Stimulated activated memory B cell treated with anti-CD40 and anti-IgM and Interleukin-4, amounts not matched to agents 10 μg/mL and 1 μg/mL and 100 μg/mL, for 72 hours (primary cell): ENCODE data around the gene TMIGD1.

ENCODE experiments used
- ATAC-seq: fragments of 150-1000 bp; cut with Tn5 transposase; 2 replicates; pipeline ENCODE4 v1.10.0; 2021
- H3K27ac Mint-ChIP-seq: one replicate; pipeline ENCODE4 v1.8.0; 2022; ENCODE audit warnings: mild to moderate bottlenecking, mixed read lengths
- H3K27me3 Mint-ChIP-seq: one replicate; pipeline ENCODE4 v1.8.0; 2022; ENCODE audit warnings: mixed read lengths
- H3K36me3 Mint-ChIP-seq: one replicate; pipeline ENCODE4 v1.8.0; 2022; ENCODE audit warnings: mixed read lengths
- H3K4me1 Mint-ChIP-seq: one replicate; pipeline ENCODE4 v1.8.0; 2022; ENCODE audit warnings: mixed read lengths
- H3K4me3 Mint-ChIP-seq: one replicate; pipeline ENCODE4 v1.8.0; 2022; ENCODE audit warnings: mild to moderate bottlenecking, moderate library complexity, mixed read lengths
- H3K9me3 Mint-ChIP-seq: one replicate; pipeline ENCODE4 v1.8.0; 2022; ENCODE audit warnings: mixed read lengths

Gene TMIGD1

GRCh38 chr17:30333503-30334360, at the start of gene TMIGD1:
TSS of gene TMIGD1 (minus strand) at chr17:30334057. CDS start at chr17:30332133, 1,924 bp downstream.
- no peak for ATAC-seq
- Mint-ChIP-seq H3K36me3 (no peaks in the 10 kb centered on the region), H3K4me1 (peaks cover 21% of the 10 kb centered on the region), H3K27ac (no peak within 1 kb of the TSS), H3K4me3 (no peak within 1 kb of the TSS), H3K9me3 (no peaks in the 10 kb centered on the region), H3K27me3 (peaks cover 48% of the 10 kb centered on the region)

- H3K27me3 Mint-ChIP-seq: peaks cover 73% of the 10 kb centered on the region
- H3K36me3 Mint-ChIP-seq: peaks cover 17% of the 10 kb centered on the region
- no peak overlapping the region for H3K27ac Mint-ChIP-seq
- H3K9me3 Mint-ChIP-seq: no peaks in the 10 kb centered on the region
- ATAC-seq: no peak
- H3K4me1 Mint-ChIP-seq: peaks cover 23% of the 10 kb centered on the region
- H3K4me3 Mint-ChIP-seq: no peak overlapping the region
Measured at GRCh38 chr17:30382345-30382744, 48.5 kb upstream of the TMIGD1 start.

- Mint-ChIP-seq H3K36me3 (peaks cover 12% of the 10 kb centered on the region), H3K27ac (no peak overlapping the region), H3K4me3 (no peak overlapping the region), H3K4me1 (peaks cover 23% of the 10 kb centered on the region), H3K9me3 (no peaks in the 10 kb centered on the region), H3K27me3 (peaks cover 80% of the 10 kb centered on the region)
- ATAC-seq: no peak
Measured at GRCh38 chr17:30381340-30381659, 47.4 kb upstream of the TMIGD1 start.

GRCh38 chr17:30380643-30381339, 46.9 kb upstream of the TMIGD1 start:
- peaks cover 76% of the 10 kb centered on the region for H3K27me3 Mint-ChIP-seq
- peaks cover 7% of the 10 kb centered on the region for H3K36me3 Mint-ChIP-seq
- H3K4me1 Mint-ChIP-seq: peaks cover 23% of the 10 kb centered on the region
- H3K4me3 Mint-ChIP-seq: no peak overlapping the region
- no peaks in the 10 kb centered on the region for H3K9me3 Mint-ChIP-seq
- no peak overlapping the region for H3K27ac Mint-ChIP-seq
- ATAC-seq: no peak

- H3K27ac Mint-ChIP-seq: no peak overlapping the region
- no peak for ATAC-seq
- peak overlapping the region; percentile 88 for H3K4me3 Mint-ChIP-seq
- H3K27me3 Mint-ChIP-seq: peaks cover 70% of the 10 kb centered on the region
- peaks cover 23% of the 10 kb centered on the region for H3K4me1 Mint-ChIP-seq
- H3K9me3 Mint-ChIP-seq: no peaks in the 10 kb centered on the region
- H3K36me3 Mint-ChIP-seq: no peaks in the 10 kb centered on the region
Measured at GRCh38 chr17:30379903-30380381, 46.1 kb upstream of the TMIGD1 start.

- Mint-ChIP-seq H3K4me3 (peak overlapping the region; percentile 88), H3K4me1 (peaks cover 23% of the 10 kb centered on the region), H3K9me3 (no peaks in the 10 kb centered on the region), H3K27me3 (peaks cover 70% of the 10 kb centered on the region), H3K27ac (peak overlapping the region; percentile 8), H3K36me3 (no peaks in the 10 kb centered on the region)
- ATAC-seq: peak; percentile 10
Measured at GRCh38 chr17:30379303-30379902, 45.5 kb upstream of the TMIGD1 start.

GRCh38 chr17:30378825-30379302, 45.0 kb upstream of the TMIGD1 start, which contains the start of gene CPD:
TSS of gene CPD (plus strand) at chr17:30378927. CDS start at chr17:30378981, 54 bp downstream.
- no peaks in the 10 kb centered on the region for H3K36me3 Mint-ChIP-seq
- H3K4me3 Mint-ChIP-seq: peak within 1 kb of the TSS; percentile 88
- peak; percentile 98 for ATAC-seq
- peaks cover 23% of the 10 kb centered on the region for H3K4me1 Mint-ChIP-seq
- peak within 1 kb of the TSS; percentile 8 for H3K27ac Mint-ChIP-seq
- H3K27me3 Mint-ChIP-seq: peaks cover 70% of the 10 kb centered on the region
- H3K9me3 Mint-ChIP-seq: no peaks in the 10 kb centered on the region

- Mint-ChIP-seq H3K27ac (peak overlapping the region; percentile 8), H3K4me1 (peaks cover 23% of the 10 kb centered on the region), H3K9me3 (no peaks in the 10 kb centered on the region), H3K27me3 (peaks cover 72% of the 10 kb centered on the region), H3K4me3 (peak overlapping the region; percentile 88), H3K36me3 (no peaks in the 10 kb centered on the region)
- peak; percentile 15 for ATAC-seq
Measured at GRCh38 chr17:30378241-30378824, 44.5 kb upstream of the TMIGD1 start.

GRCh38 chr17:30377574-30378240, 43.9 kb upstream of the TMIGD1 start:
- H3K27ac Mint-ChIP-seq: no peak overlapping the region
- peak overlapping the region; percentile 88 for H3K4me3 Mint-ChIP-seq
- no peaks in the 10 kb centered on the region for H3K36me3 Mint-ChIP-seq
- H3K9me3 Mint-ChIP-seq: no peaks in the 10 kb centered on the region
- H3K4me1 Mint-ChIP-seq: peaks cover 23% of the 10 kb centered on the region
- ATAC-seq: no peak
- H3K27me3 Mint-ChIP-seq: peaks cover 72% of the 10 kb centered on the region

- Mint-ChIP-seq H3K9me3 (no peaks in the 10 kb centered on the region), H3K4me1 (peaks cover 23% of the 10 kb centered on the region), H3K27me3 (peaks cover 72% of the 10 kb centered on the region), H3K36me3 (no peaks in the 10 kb centered on the region), H3K27ac (no peak overlapping the region), H3K4me3 (no peak overlapping the region)
- ATAC-seq: no peak
Measured at GRCh38 chr17:30376621-30377452, 43.0 kb upstream of the TMIGD1 start.

- Mint-ChIP-seq H3K27me3 (peaks cover 62% of the 10 kb centered on the region), H3K4me1 (peaks cover 21% of the 10 kb centered on the region), H3K36me3 (no peaks in the 10 kb centered on the region), H3K4me3 (no peak overlapping the region), H3K27ac (no peak overlapping the region), H3K9me3 (no peaks in the 10 kb centered on the region)
- ATAC-seq: no peak
Measured at GRCh38 chr17:30375661-30376060, 41.8 kb upstream of the TMIGD1 start.

- no peaks in the 10 kb centered on the region for H3K4me1 Mint-ChIP-seq
- no peaks in the 10 kb centered on the region for H3K36me3 Mint-ChIP-seq
- peaks cover 43% of the 10 kb centered on the region for H3K27me3 Mint-ChIP-seq
- no peak for ATAC-seq
- no peaks in the 10 kb centered on the region for H3K9me3 Mint-ChIP-seq
- H3K4me3 Mint-ChIP-seq: no peak overlapping the region
- H3K27ac Mint-ChIP-seq: no peak overlapping the region
Measured at GRCh38 chr17:30372755-30373154, 38.9 kb upstream of the TMIGD1 start.

- no peak overlapping the region for H3K27ac Mint-ChIP-seq
- H3K9me3 Mint-ChIP-seq: no peaks in the 10 kb centered on the region
- H3K4me1 Mint-ChIP-seq: peaks cover 5% of the 10 kb centered on the region
- no peak overlapping the region for H3K4me3 Mint-ChIP-seq
- H3K36me3 Mint-ChIP-seq: no peaks in the 10 kb centered on the region
- H3K27me3 Mint-ChIP-seq: peaks cover 26% of the 10 kb centered on the region
- no peak for ATAC-seq
Measured at GRCh38 chr17:30369995-30370394, 36.1 kb upstream of the TMIGD1 start.
